Breast epithelium (tissue), 4 donors: Measurements from ENCODE around the gene THUMPD1. TPM values are rescaled to one million over a fixed set of nuclear protein-coding genes. Genes with fewer than 3 reads are reported as not detected.
"Not testable (repeated sequence)": the region's sequence is repeated elsewhere in the genome, so short reads cannot be mapped to it uniquely, and the experiment has no call there.

Experiments used
- DNase-seq, 2 donors: peaks; one replicate each; pipeline ENCODE4 v3.0.0-alpha.2; 2019; ENCODE audit warnings: low spot score in 2 of 2
- H3K27ac ChIP-seq, 2 donors: fragments of 200-600 bp; sonication (generic) in 1 of 2; one replicate each; pipeline ENCODE4 v1.5.1; 2016 to 2019; ENCODE audit warnings: mild to moderate bottlenecking in 1 of 2
- H3K27me3 ChIP-seq, 2 donors: fragments of 200-600 bp; sonication (generic) in 1 of 2; one replicate each; pipeline versions ENCODE4 v1.5.1 to v1.6.0; 2017 to 2019; ENCODE audit warnings: control low read depth in 1 of 2, mild to moderate bottlenecking in 1 of 2
- H3K36me3 ChIP-seq: fragments of 200-600 bp; one replicate; pipeline ENCODE4 v1.5.1; 2019
- H3K4me1 ChIP-seq, 2 donors: fragments of 200-600 bp; sonication (generic); one replicate each; pipeline ENCODE4 v1.5.1; 2016 to 2019; ENCODE audit warnings: control low read depth in 1 of 2
- H3K4me3 ChIP-seq, 3 donors: fragments of 200-600 bp; sonication (generic); 1 replicate in 2 of 3; 2 replicates in 1 of 3; pipeline ENCODE4 v1.5.1; 2016 to 2019; ENCODE audit warnings: mild to moderate bottlenecking in 3 of 3, moderate library complexity in 2 of 3
- H3K9me3 ChIP-seq, 2 donors: fragments of 200-600 bp; sonication (generic) in 1 of 2; one replicate each; pipeline ENCODE4 v1.5.1; 2016 to 2019; ENCODE audit warnings: control low read depth in 1 of 2
- CTCF ChIP-seq, 3 donors: fragments of 450-650 bp; IDR thresholded peaks; one replicate each; pipeline ENCODE4 v1.5.1; 2016 to 2017; ENCODE audit warnings: antibody characterized with exemption in 3 of 3, mild to moderate bottlenecking in 3 of 3, moderate library complexity in 3 of 3
- POLR2A ChIP-seq: fragments of 450-650 bp; IDR thresholded peaks from one replicate; pipeline ENCODE4 v1.6.1; 2016; ENCODE audit warnings: antibody characterized with exemption, mild to moderate bottlenecking, moderate library complexity
- POLR2AphosphoS5 ChIP-seq, 3 donors: sonication (generic); formaldehyde crosslinking; IDR thresholded peaks; one replicate each; pipeline ENCODE4 v1.6.1; 2017; ENCODE audit warnings: antibody characterized with exemption in 3 of 3
- intact Hi-C: fragments of 100-400 bp; cut with DNase I; formaldehyde crosslinking; loops from one replicate; pipeline ENCODE4 v1.15.1; 2023; ENCODE audit warnings: low total_unique reads
- total RNA-seq, 3 donors: library from RNA; depleted of rRNA; stranded (reverse); fragments of >200 nt; gene quantifications; one replicate each; pipeline ENCODE4 v1.1.0, GENCODE V29; 2016

Gene THUMPD1
- total RNA-seq, 3 donors from 2014 or later: 70.5 to 109 (median 76.3) TPM

- Histone ChIP-seq H3K36me3 (no peaks in the 10 kb centered on the region), H3K4me1 (no peaks in the 10 kb centered on the region), H3K9me3 (no peaks in the 10 kb centered on the region), H3K27ac (peak overlapping the region; percentile 56 to 79), H3K4me3 (no peak overlapping the region), H3K27me3 (no peaks in the 10 kb centered on the region)
- intact Hi-C loops: no loop called here
- TF ChIP-seq CTCF (IDR thresholded peaks at IDR 0.05) (no peak), POLR2AphosphoS5 (IDR thresholded peaks at IDR 0.05) (no peak), POLR2A (no peak)
- no peak for DNase-seq
Measured at GRCh38 chr16:20707461-20707860, 34.2 kb downstream of the THUMPD1 start.

GRCh38 chr16:20705972-20706371 lies 35.6 kb downstream of the THUMPD1 start:
- H3K27me3 ChIP-seq, intact Hi-C loops, H3K27ac ChIP-seq: not testable (repeated sequence)

GRCh38 chr16:20704281-20704680 lies 37.3 kb downstream of the THUMPD1 start:
- Histone ChIP-seq H3K27me3 (no peaks in the 10 kb centered on the region), H3K4me3 (no peak overlapping the region), H3K4me1 (no peaks in the 10 kb centered on the region), H3K36me3 (no peaks in the 10 kb centered on the region), H3K27ac (peak overlapping the region; percentile 10 to 30), H3K9me3 (no peaks in the 10 kb centered on the region)
- no peak for TF ChIP-seq POLR2A
- DNase-seq: no peak
- intact Hi-C loops: no loop called here

More at GRCh38 chr16:20705972-20706371, 35.6 kb downstream of the THUMPD1 start:
- H3K4me3 ChIP-seq, DNase-seq, H3K36me3 ChIP-seq, H3K9me3 ChIP-seq, H3K4me1 ChIP-seq: not testable (repeated sequence)

- H3K4me3 ChIP-seq, H3K4me1 ChIP-seq, H3K27me3 ChIP-seq, H3K27ac ChIP-seq, H3K9me3 ChIP-seq, H3K36me3 ChIP-seq, intact Hi-C loops, DNase-seq: not testable (repeated sequence)
Measured at GRCh38 chr16:20701692-20702091, 39.9 kb downstream of the THUMPD1 start.

- H3K36me3 ChIP-seq: no peaks in the 10 kb centered on the region
- H3K27ac ChIP-seq: no peak overlapping the region
- no peak for DNase-seq
- no peak for TF ChIP-seq POLR2AphosphoS5 (IDR thresholded peaks at IDR 0.05)
- TF ChIP-seq CTCF (IDR thresholded peaks at IDR 0.05): no peak
- no peak for TF ChIP-seq POLR2A
- H3K4me1 ChIP-seq: no peaks in the 10 kb centered on the region
- H3K27me3 ChIP-seq: no peaks in the 10 kb centered on the region
- intact Hi-C loops: no loop called here
- H3K4me3 ChIP-seq: no peak overlapping the region
- no peaks in the 10 kb centered on the region for H3K9me3 ChIP-seq
Measured at GRCh38 chr16:20696618-20697017, 45.0 kb downstream of the THUMPD1 start.

- H3K4me3 ChIP-seq: no peak overlapping the region
- H3K36me3 ChIP-seq: no peaks in the 10 kb centered on the region
- TF ChIP-seq POLR2A: no peak
- no peak for TF ChIP-seq POLR2AphosphoS5 (IDR thresholded peaks at IDR 0.05)
- TF ChIP-seq CTCF (IDR thresholded peaks at IDR 0.05): no peak
- H3K27ac ChIP-seq: no peak overlapping the region
- intact Hi-C loops: no loop called here
- no peaks in the 10 kb centered on the region for H3K9me3 ChIP-seq
- H3K27me3 ChIP-seq: no peaks in the 10 kb centered on the region
- DNase-seq: no peak
- no peaks in the 10 kb centered on the region for H3K4me1 ChIP-seq
Measured at GRCh38 chr16:20695024-20695423, 46.6 kb downstream of the THUMPD1 start.

- H3K27ac ChIP-seq, intact Hi-C loops, H3K36me3 ChIP-seq, H3K27me3 ChIP-seq, H3K4me1 ChIP-seq, H3K9me3 ChIP-seq, H3K4me3 ChIP-seq, DNase-seq: not testable (repeated sequence)
Measured at GRCh38 chr16:20694096-20694495, 47.5 kb downstream of the THUMPD1 start.
